ENCODE measurements around the gene RILPL1. TPM values are rescaled to one million over a fixed set of nuclear protein-coding genes. Genes with fewer than 3 reads are reported as not detected.
"Not testable (repeated sequence)": the region's sequence is repeated elsewhere in the genome, so short reads cannot be mapped to it uniquely, and the experiment has no call there.

RILPL1 gene, protein sequence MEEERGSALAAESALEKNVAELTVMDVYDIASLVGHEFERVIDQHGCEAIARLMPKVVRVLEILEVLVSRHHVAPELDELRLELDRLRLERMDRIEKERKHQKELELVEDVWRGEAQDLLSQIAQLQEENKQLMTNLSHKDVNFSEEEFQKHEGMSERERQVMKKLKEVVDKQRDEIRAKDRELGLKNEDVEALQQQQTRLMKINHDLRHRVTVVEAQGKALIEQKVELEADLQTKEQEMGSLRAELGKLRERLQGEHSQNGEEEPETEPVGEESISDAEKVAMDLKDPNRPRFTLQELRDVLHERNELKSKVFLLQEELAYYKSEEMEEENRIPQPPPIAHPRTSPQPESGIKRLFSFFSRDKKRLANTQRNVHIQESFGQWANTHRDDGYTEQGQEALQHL
- 10 to 100 TPM; 15.9 to 24.1 (median 18.9) TPM for polyA plus RNA-seq (ENCODE audit: insufficient read length in 4 of 4)

DNA sequence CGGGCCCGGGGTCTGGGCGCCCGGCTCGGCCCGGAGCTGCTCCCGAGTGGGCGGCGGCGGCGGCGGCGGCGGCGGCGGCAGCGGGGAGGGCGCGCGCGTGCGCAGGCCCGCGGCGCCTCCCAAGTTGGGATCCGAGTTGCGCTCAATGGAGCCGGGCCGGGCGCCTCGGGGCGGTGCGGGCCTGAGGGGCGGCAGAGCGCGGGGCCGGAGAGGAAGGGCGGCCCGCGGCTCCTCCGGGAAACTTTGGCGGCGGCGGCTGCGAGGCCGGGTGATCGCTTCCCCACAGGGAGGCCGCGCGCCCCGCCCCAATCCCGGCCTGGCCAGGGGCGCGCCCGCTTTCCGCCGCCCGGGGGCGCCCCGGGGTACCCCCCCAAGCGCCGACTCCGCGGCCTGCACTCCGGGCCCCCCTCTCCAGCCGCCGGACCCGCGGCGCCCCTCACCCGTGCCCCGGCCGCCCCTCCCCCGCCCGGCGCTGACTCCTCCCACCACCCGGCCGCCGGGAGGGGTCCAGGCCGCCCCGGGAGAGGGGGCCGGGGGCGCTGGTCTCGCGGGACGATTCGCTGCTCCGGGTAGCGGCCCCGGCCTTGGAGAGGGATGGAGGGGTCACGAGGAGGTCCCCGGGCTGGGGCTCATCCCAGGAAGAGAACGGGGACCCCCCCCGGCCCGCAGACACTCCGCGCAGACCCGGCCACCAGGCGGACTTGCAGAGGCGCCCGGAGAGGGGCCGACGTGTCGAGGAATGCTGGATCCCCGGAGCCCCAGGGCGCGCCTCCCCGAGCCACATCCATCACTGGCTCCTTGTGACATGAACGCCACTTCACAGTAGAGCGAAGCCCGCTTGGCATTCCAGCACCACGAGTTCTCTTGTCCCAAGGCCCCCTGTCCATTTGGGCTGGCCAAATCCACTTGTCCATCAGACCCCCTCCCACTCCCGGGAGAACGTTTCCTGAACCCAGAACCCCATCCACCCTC lies at the start of gene RILPL1:
Gene RILPL1, minus strand, starts transcription at position 48 of the 972 bp plus-strand sequence. CDS start 237 bp downstream, outside the sequence.
- DNase-seq (ENCODE audit: low read depth in 4 of 4, low spot score in 3 of 4) = no peak

DNA sequence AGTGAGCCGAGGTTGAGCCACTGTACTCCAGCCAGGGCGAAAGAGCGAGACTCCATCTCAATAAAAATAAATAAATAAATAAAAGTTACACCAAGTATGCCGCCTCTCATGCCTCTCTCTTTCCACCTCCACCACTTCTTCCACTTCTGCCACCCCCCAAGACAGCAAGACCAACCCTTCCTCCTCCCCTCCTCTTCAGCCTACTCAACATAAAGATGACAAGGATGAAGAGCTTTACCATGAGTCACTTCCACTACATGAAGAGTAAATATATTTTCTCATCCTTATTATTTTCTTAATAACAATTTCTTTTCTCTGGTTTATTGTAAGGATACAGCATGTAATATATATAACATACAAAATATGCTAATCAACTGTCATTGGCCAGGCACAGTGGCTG lies 47.3 kb upstream of the RILPL1 start:
- DNase-seq (ENCODE audit: low read depth in 4 of 4, low spot score in 3 of 4) = no peak

DNA sequence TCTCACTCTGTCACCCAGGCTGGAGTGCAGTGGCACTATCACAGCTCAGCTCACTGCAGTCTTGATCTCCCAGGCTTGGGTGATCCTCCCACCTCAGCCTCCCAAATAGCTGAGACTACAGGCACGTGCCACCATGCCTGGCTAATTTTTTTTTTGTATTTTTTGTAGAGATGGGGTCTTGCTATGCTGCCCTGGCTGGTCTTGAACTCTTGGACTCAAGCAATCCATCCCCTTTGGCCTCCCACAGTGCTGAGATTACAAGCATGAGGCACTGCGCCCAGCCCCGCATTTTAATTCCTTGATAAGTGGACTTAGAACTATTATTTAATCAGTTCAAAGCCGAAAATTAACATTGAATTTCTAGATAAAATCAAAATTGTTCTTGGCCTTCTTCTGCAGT lies 45.3 kb upstream of the RILPL1 start:
- DNase-seq (ENCODE audit: low read depth in 4 of 4, low spot score in 3 of 4) = not testable (repeated sequence)

DNA sequence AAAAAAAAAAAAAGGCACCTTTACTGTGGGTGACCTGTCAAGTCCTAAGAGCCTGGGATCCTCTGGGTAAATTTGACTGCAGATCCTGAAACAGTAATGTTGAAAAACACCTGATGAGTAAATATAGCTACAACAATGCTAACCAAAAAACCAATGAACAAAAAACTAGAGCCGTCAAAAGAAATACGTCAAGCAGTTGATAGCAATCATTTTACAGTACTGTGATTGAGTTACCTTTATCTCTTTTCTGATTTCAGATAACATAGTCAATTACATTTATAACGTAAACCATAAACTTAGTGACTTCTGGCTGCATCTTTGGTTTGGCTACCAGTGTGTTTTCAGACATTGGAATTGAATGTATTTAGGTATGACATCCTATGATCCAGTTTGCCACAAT lies 44.7 kb upstream of the RILPL1 start:
- no peak for DNase-seq (ENCODE audit: low read depth in 4 of 4, low spot score in 3 of 4)

DNA sequence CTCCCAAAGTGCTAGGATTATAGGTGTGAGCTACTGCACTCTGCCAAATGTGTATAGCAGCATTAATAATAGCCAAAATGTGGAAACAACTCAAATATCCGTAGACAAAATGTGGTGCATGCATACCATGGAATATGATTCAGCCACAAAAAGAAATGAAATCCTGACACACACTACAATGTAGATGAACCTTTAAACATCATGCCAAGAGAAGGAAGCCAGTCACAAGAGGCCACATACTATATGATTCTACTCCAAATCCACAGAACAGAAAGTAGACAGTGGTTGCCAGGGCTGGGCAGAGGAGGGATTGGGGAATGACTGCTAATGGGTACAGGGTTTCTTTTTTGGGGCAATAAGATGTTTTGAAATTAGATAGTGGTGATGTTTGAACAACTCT lies 43.1 kb upstream of the RILPL1 start:
- DNase-seq (ENCODE audit: low read depth in 4 of 4, low spot score in 3 of 4) = no peak

DNA sequence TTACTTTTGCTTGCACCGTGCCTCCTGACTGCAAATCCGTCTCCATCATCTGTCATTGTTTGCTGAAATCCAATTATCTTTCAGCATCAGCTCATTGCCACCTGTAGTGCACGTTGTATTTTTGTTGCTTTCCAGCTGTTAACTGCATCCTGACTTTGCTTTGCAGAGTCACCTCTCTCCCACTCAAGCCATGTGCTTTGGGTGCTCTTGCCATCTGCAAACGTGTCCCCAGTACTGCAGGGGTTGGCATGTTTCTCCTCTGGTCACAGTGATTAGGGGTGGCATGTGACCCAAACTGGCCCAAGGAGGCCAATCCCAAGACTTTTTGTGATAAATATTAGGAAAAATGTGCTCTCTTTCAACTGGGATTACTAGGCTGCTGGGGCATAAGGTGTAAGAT lies 40.4 kb upstream of the RILPL1 start:
- DNase-seq (ENCODE audit: low read depth in 4 of 4, low spot score in 3 of 4) = no peak

DNA sequence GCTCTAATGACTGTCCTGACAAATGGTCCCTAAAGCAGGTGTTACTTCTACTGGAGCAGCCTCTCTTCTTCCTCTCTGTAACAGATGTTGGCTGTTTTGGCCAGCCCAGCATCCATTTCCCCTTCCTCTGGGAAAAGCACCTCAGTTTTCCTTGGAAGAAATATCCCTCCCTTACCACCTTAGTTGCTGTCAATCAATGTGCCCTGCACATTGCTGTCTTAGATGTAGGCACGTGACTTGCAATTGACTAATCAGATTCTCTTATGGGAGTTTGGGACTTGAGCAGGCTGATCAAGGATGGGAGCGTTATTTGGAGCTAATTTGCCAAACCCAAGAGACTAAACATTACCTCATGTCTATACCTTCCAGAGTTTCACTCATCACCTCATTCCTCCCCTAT lies 38.9 kb upstream of the RILPL1 start:
- DNase-seq (ENCODE audit: low read depth in 4 of 4, low spot score in 3 of 4) = no peak

DNA sequence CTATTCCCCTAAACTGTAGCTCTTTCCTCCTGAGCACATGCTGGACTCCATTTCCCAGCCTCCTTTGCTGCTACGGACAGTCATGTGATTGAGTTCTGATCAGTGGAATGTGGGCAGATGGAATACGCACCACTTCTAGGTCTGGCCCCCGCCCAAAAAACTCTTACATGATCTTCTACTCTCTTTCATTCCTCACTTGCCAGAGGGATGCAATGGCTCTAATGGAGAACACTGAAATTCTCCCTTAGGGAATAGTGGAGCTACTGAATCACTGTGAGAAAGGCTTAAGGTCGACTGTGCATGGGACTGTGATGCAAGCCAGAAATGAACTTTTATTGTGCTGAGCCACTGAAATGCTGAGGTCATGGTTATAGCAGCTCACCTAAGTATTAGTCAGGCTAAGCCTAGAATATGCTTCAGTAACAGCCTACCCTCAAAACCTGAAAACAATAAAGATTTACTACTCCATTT lies 37.9 kb upstream of the RILPL1 start:
- no peak for DNase-seq (ENCODE audit: low read depth in 4 of 4, low spot score in 3 of 4)

DNA sequence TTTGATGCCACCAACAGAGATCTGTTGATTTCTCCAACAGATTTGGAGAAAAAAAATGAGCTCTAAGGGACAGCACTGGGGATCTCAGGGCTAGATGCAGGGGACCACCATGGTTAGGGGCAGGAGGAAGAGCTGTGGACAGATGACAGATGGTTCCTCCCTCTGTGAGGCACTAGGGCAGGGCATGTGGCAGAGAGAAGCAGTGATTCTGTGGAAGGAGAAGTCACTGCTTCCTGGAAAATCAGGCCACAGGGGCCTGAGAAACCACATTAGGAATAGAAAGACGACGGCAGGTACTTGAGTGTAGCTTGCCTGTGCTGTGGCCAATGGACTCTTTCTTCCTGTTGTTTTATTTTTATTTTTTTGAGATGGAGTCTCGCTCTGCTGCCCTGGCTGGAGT lies 25.9 kb upstream of the RILPL1 start:
- DNase-seq (ENCODE audit: low read depth in 4 of 4, low spot score in 3 of 4) = no peak

DNA sequence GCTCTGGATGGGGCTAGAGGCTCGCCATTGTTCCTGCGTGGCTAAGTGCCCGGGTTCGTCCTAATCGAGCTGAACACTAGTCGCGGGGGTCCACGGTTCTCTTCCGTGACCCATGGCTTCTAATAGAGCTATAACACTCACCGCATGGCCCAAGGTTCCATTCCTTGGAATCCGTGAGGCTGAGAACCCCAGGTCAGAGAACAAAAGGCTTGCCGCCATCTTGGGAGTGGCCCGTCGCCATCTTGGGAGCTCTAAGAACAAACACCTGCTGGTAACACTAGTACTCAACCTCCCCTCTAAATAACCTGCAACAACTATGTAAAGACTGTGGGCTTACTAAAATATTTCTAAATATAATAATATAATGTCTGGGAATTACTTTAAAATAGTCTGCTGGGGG lies 25.0 kb upstream of the RILPL1 start:
- DNase-seq (ENCODE audit: low read depth in 4 of 4, low spot score in 3 of 4) = not testable (repeated sequence)

DNA sequence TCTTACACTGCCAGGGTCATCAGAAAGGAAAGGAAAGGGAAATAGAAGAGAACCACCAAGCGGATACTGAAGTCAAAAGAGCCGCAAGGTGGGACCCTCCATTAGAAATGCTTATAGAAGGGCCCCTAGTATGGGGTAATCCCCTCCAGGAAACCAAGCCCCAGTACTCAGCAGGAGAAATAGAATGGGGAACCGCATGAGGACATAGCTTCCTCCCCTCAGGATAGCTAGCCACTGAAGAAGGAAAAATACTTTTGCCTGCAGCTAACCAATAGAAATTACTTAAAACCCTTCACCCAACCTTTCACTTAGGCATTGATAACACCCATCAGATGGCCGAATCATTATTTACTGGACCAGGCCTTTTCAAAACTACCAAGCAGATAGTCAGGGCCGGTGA lies 21.3 kb upstream of the RILPL1 start:
- DNase-seq (ENCODE audit: low read depth in 4 of 4, low spot score in 3 of 4) = not testable (repeated sequence)

DNA sequence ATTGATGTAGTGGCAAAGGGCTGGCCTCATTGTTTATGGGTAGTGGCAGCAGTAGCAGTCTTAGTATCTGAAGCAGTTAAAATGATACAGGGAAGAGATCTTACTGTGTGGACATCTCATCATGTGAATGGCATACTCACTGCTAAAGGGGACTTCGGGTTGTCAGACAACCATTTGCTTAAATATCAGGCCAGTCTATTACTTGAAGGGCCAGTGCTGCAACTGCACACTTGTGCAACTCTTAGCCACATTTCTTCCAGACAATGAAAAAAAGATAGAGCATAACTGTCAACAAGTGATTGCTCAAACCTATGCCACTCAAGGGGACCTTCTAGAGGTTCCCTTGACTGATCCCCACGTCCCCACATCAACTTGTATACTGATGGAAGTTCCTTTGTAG lies 20.6 kb upstream of the RILPL1 start:
- DNase-seq (ENCODE audit: low read depth in 4 of 4, low spot score in 3 of 4) = not testable (repeated sequence)

DNA sequence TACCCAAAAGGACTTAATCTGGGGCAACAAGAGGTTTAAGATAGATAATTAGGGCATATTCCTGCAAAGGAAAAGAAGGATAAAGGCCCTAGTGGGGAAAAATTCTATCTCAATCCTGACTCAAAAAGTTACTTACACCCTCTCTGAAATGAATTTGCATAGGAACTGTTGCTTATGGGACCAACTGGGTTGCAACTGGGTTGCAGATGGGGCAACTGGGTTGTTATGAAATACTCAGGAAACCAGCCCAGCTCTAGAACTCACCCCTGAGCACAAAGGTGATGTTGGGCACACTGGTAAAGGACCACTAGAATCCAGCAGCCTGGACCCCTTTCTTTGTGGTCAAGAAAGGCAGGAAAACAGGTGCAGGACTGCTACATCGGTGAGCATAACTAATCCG lies 17.2 kb upstream of the RILPL1 start:
- no peak for DNase-seq (ENCODE audit: low read depth in 4 of 4, low spot score in 3 of 4)

DNA sequence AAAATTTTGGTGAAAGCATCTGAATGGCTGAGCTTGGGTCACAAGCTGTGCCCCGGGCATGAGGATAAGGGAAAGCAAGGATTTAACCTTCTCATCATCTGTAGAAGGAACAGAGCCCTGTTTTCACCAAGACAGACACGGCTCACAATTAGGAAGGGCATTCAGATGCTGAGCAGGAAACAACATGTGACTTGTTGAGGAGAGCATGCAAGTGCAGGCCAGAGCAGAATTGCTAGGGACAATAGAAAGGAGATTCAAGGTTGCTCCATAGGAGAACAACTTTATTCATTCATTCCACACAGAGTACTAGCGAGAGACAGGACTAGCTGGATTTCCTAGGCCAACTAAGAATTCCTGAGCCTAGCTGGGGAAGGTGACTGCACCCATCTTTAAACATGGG lies 14.6 kb upstream of the RILPL1 start:
- no peak for DNase-seq (ENCODE audit: low read depth in 4 of 4, low spot score in 3 of 4)

DNA sequence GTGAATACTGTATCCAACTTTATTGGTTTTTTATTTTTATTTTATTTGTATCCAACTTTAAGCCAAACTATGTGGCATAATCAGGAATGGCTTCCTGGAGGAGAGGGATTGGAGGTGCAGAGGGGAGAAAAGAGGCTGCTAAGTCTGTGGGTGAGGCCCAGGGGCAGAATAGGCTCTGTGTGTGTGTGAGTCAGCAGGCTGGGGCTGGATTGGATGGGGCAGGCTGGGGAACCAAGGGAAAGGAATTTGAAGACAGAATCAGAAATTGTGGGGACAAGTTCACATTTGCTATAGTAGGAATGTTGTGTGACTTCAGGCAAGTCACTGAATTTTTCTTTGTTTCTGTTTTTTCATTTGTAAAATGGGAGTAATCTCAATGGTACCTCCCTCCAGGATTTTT lies 12.8 kb upstream of the RILPL1 start:
- DNase-seq (ENCODE audit: low read depth in 4 of 4, low spot score in 3 of 4) = no peak

DNA sequence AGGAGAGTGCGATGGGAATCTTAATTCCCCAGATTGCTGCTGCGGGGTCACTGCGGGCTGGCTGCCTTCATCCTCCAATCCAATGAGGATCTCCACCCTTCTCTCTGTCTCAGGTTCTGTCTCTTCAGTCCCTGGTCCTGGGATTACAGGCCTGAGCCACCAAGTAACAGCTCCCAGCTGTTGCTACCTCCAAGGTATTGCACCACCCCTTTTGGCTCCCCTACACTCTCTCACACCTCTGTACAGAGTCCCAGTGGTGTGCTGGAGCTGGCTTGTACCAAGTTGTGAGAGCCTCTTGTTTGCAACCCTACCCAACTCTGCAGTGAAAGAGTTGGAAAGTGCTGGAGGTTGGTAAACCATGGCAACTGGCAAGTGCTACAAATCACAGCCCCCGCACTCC lies 10.0 kb upstream of the RILPL1 start:
- no peak for DNase-seq (ENCODE audit: low read depth in 4 of 4, low spot score in 3 of 4)

DNA sequence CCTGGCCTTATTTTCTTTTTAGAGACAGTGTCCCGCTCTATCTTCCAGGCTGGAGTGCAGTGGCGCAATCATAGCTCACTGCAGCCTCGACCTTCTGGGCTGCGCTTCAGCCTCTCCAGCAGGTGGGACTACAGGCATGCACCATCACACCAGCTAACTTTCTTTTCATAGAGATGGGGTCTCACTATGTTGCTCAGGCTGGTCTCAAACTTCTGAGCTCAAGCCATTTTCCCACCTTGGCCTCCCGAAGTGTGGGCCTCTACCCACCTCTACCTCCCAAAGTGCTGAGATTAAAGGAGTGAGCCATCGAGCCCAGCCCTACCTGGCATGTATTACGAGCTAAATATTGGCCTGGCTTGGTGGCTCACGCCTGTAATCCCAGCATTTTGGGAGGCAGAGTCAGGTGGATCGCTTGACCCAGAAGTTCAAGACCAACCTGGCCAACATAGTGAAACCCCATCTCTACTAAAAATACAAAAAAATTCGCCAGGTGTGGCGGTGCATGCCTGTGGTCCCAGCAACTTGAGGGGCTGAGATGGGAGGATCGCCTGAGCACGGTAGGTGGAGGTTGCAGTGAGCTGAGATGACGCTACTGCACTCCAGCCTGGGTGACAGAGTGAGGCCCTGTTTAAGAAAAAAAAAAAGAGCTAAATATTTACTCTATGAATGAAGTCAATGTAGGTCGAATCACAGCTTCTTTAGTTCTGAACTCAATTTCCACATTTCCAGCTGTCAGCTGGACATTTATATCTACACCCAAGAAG lies 7.6 kb upstream of the RILPL1 start:
- DNase-seq (ENCODE audit: low read depth in 4 of 4, low spot score in 3 of 4) = no peak

DNA sequence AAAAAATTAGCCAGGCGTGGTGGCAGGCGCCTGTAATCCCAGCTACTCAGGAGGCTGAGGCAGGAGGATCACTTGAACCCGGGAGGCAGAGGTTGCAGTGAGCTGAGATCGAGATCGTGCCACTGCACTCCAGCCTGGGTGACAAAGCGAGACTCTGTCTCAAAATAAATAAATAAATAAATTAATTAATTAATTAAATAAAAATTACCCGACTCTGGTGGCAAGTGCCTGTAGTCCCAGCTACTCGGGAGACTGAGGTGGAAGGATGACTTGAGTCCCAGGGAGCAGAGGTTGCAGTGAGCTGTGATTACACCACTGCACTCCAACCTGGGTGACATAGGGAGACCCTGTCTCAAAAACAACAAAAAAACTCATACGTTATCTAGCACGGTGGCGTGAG lies 2.4 kb upstream of the RILPL1 start:
- DNase-seq (ENCODE audit: low read depth in 4 of 4, low spot score in 3 of 4) = not testable (repeated sequence)

DNA sequence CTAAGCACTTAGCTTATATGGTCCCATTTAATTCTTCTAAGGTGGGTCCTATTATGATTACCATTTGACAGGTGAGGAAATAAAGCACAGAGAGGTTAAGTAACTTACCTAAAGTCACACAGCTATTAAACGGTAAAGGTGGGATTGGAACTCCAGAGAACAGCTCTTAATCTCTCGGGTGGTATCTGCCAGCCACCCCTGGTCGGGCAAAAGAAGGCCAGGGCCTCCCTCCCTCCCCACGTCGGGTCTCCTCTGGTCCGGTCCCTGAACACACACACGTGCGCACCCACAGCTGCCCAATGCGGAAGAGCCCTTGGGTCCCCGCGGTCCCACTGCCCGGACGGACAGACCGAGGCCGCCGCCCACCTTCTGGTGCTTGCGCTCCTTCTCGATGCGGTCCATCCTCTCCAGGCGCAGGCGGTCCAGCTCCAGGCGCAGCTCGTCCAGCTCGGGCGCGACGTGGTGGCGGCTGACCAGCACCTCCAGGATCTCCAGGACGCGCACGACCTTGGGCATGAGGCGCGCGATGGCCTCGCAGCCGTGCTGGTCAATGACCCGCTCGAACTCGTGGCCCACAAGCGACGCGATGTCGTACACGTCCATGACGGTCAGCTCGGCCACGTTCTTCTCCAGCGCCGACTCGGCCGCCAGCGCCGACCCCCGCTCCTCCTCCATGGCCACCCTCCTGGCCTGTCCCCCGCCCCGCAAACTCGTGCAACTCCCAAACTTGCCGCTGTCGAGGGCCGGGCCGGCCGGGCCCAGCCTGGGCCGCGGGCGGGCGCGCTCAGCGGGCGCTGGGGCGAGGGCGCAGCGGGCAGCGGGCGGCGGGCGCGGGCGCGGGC lies 490 bp downstream of the RILPL1 start:
- no peak for DNase-seq (ENCODE audit: low read depth in 4 of 4, low spot score in 3 of 4)

DNA sequence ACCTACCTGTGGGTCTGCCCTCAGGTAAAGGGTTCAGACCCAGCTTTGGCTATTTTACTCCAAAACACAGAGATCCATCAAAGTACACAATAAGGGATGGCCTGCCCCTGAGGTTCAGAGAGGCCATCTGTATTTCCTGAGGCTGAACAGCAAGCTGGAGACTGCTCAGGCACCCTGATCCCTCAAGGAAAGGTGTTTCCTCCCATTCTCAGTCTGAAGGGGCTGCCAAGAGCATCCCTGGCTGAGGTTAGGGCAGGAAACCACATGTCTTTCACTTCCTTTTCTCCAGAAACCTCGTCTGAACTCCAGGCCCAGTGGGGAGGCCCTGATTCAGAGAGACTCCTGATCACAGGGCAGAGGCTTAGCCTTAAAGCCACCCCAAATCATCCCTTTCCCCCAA lies 1.5 kb downstream of the RILPL1 start:
- no peak for DNase-seq (ENCODE audit: low read depth in 4 of 4, low spot score in 3 of 4)
